OCI-LY1 (cell line): ENCODE results near the gene RAB15.

Experiments
- H2AFZ ChIP-seq: fragments of 200-600 bp; sonication (generic), shearing (Covaris generic); 2 replicates; pipeline ENCODE4 v1.6.0; 2014; ENCODE audit warnings: antibody characterized with exemption, mild to moderate bottlenecking, low read length
- H3F3A ChIP-seq: fragments of 200-600 bp; sonication (generic), shearing (Covaris generic); 2 replicates; pipeline ENCODE4 v1.6.0; 2014; ENCODE audit warnings: mild to moderate bottlenecking, antibody characterized with exemption, low read length, moderate library complexity; ENCODE audit not compliant: insufficient read depth
- H3K27ac ChIP-seq: fragments of 200-600 bp; sonication (generic); 2 replicates; pipeline ENCODE4 v1.5.1; 2014; ENCODE audit warnings: low read length, mixed run types, mild to moderate bottlenecking, low read depth; ENCODE audit not compliant: poor library complexity, severe bottlenecking
- H3K27me3 ChIP-seq: fragments of 200-600 bp; sonication (generic); 2 replicates; pipeline ENCODE4 v1.6.0; 2014; ENCODE audit warnings: antibody characterized with exemption, mild to moderate bottlenecking, low read length, moderate library complexity; ENCODE audit not compliant: insufficient read depth
- H3K36me3 ChIP-seq: fragments of 200-600 bp; sonication (generic); 2 replicates; pipeline ENCODE4 v1.6.1; 2014; ENCODE audit warnings: mild to moderate bottlenecking, antibody characterized with exemption, low read length, moderate library complexity, mixed read lengths; ENCODE audit not compliant: insufficient read depth
- H3K4me1 ChIP-seq: fragments of 200-600 bp; sonication (generic); 2 replicates; pipeline ENCODE4 v1.5.1; 2014; ENCODE audit warnings: mild to moderate bottlenecking, low read length, moderate library complexity; ENCODE audit not compliant: insufficient read depth, severe bottlenecking
- H3K4me2 ChIP-seq: fragments of 200-600 bp; sonication (generic), shearing (Covaris generic); 2 replicates; pipeline ENCODE4 v1.6.1; 2014; ENCODE audit warnings: low read length
- H3K4me3 ChIP-seq: fragments of 200-600 bp; sonication (generic); 2 replicates; pipeline ENCODE4 v1.5.1; 2014; ENCODE audit warnings: low read length, low read depth, mild to moderate bottlenecking, mixed read lengths; ENCODE audit not compliant: poor library complexity, severe bottlenecking
- H3K79me2 ChIP-seq: fragments of 200-600 bp; shearing (Covaris generic); 2 replicates; pipeline ENCODE4 v1.6.1; 2016; ENCODE audit warnings: mixed run types, low read length, mixed read lengths; ENCODE audit not compliant: insufficient read depth
- H3K9ac ChIP-seq: fragments of 200-600 bp; sonication (generic), shearing (Covaris generic); 2 replicates; pipeline ENCODE4 v1.6.1; 2014; ENCODE audit warnings: mild to moderate bottlenecking, low read length, mixed read lengths
- H3K9me2 ChIP-seq: fragments of 200-600 bp; sonication (generic), shearing (Covaris generic); 2 replicates; pipeline ENCODE4 v1.6.1; 2014; ENCODE audit warnings: low read depth, mild to moderate bottlenecking, low read length, mixed read lengths
- H3K9me3 ChIP-seq: fragments of 200-600 bp; shearing (Covaris generic); 2 replicates; pipeline ENCODE4 v1.6.1; 2014; ENCODE audit warnings: low read length, mixed read lengths
- H4K20me1 ChIP-seq: fragments of 200-600 bp; sonication (generic), shearing (Covaris generic); 2 replicates; pipeline ENCODE4 v1.6.0; 2016; ENCODE audit warnings: mild to moderate bottlenecking, low read length; ENCODE audit not compliant: insufficient read depth
- CTCF ChIP-seq: fragments of 200-600 bp; sonication (generic), shearing (Covaris generic); IDR thresholded peaks from 2 replicates; pipeline ENCODE4 v1.5.1; 2017; ENCODE audit warnings: mild to moderate bottlenecking, antibody characterized with exemption, low read length, moderate library complexity, mixed read lengths
- EZH2 ChIP-seq: fragments of 200-600 bp; sonication (generic), shearing (Covaris generic); IDR thresholded peaks from 2 replicates; pipeline ENCODE4 v1.8.0; 2017; ENCODE audit warnings: borderline replicate concordance, mixed run types, mild to moderate bottlenecking, antibody characterized with exemption, low read length, moderate library complexity, mixed read lengths

RAB15 gene

GRCh38 chr14:64935508-64935907 is 36.6 kb downstream of the RAB15 start:
- Histone ChIP-seq H3K4me2 (no peak overlapping the region), H3K36me3 (peaks cover 69% of the 10 kb centered on the region), H3K27me3 (no peaks in the 10 kb centered on the region), H3K79me2 (no peaks in the 10 kb centered on the region), H4K20me1 (no peaks in the 10 kb centered on the region), H3K27ac (no peak overlapping the region), H3K9me2 (no peaks in the 10 kb centered on the region), H3K4me3 (no peak overlapping the region), H3F3A (no peaks in the 10 kb centered on the region), H3K4me1 (no peaks in the 10 kb centered on the region), H2AFZ (no peak overlapping the region), H3K9ac (no peak overlapping the region), H3K9me3 (no peaks in the 10 kb centered on the region)
- TF ChIP-seq EZH2: no peak
- TF ChIP-seq CTCF: no peak

GRCh38 chr14:64934338-64934929 is 37.7 kb downstream of the RAB15 start:
- no peaks in the 10 kb centered on the region for H3F3A ChIP-seq
- H3K9ac ChIP-seq: no peak overlapping the region
- no peaks in the 10 kb centered on the region for H3K9me3 ChIP-seq
- H3K4me2 ChIP-seq: no peak overlapping the region
- H4K20me1 ChIP-seq: no peaks in the 10 kb centered on the region
- H3K79me2 ChIP-seq: no peaks in the 10 kb centered on the region
- H3K4me1 ChIP-seq: no peaks in the 10 kb centered on the region
- no peak overlapping the region for H3K27ac ChIP-seq
- H3K27me3 ChIP-seq: no peaks in the 10 kb centered on the region
- H3K36me3 ChIP-seq: peaks cover 71% of the 10 kb centered on the region
- no peak overlapping the region for H2AFZ ChIP-seq
- TF ChIP-seq CTCF (no peak), EZH2 (no peak)
- no peaks in the 10 kb centered on the region for H3K9me2 ChIP-seq
- H3K4me3 ChIP-seq: no peak overlapping the region

- no peaks in the 10 kb centered on the region for H3K9me3 ChIP-seq
- no peak overlapping the region for H3K9ac ChIP-seq
- H3K4me1 ChIP-seq: peaks cover 9% of the 10 kb centered on the region
- no peak overlapping the region for H3K4me3 ChIP-seq
- no peak overlapping the region for H3K4me2 ChIP-seq
- no peaks in the 10 kb centered on the region for H3K79me2 ChIP-seq
- no peak overlapping the region for H3K27ac ChIP-seq
- H3K36me3 ChIP-seq: peaks cover 86% of the 10 kb centered on the region
- H3K9me2 ChIP-seq: no peaks in the 10 kb centered on the region
- no peaks in the 10 kb centered on the region for H3K27me3 ChIP-seq
- H3F3A ChIP-seq: no peaks in the 10 kb centered on the region
- no peak overlapping the region for H2AFZ ChIP-seq
- TF ChIP-seq EZH2 (no peak), CTCF (no peak)
- no peaks in the 10 kb centered on the region for H4K20me1 ChIP-seq
Measured at GRCh38 chr14:64932231-64932630, 39.9 kb downstream of the RAB15 start.
